GM23338 (cell line): ENCODE results near the gene C16orf87. TPM values are rescaled to one million over a fixed set of nuclear protein-coding genes. Genes with fewer than 3 reads are reported as not detected.
A peak's percentile ranks its signal among the peaks of the same experiment; 100 is the strongest.
"Not testable (repeated sequence)": the region's sequence is repeated elsewhere in the genome, so short reads cannot be mapped to it uniquely, and the experiment has no call there.

Experiments used
- ATAC-seq: fragments of 200-7000 bp; cut with Tn5 transposase; 3 replicates; pipeline ENCODE4 v1.9.1; 2020
- DNase-seq: peaks from one replicate; pipeline ENCODE4 v3.0.0-alpha.2; 2015; ENCODE audit warnings: low spot score
- H2AFZ ChIP-seq: fragments of 200-600 bp; sonication (generic); 2 replicates; pipeline ENCODE4 v1.8.0; 2016; ENCODE audit warnings: antibody characterized with exemption, mild to moderate bottlenecking, moderate library complexity
- H3F3A ChIP-seq: fragments of 200-600 bp; sonication (generic); replicated peaks from 2 replicates; pipeline ENCODE4 v1.8.0; 2017; ENCODE audit warnings: antibody characterized with exemption, mixed run types, low read depth
- H3K27ac ChIP-seq: fragments of 200-600 bp; sonication (generic); 2 replicates; pipeline ENCODE4 v1.6.1; 2016; ENCODE audit warnings: low read depth
- H3K27me3 ChIP-seq: fragments of 200-600 bp; sonication (generic); 2 replicates; pipeline ENCODE4 v1.8.0; 2016; ENCODE audit warnings: mild to moderate bottlenecking, mixed run types, moderate library complexity; ENCODE audit not compliant: insufficient read depth
- H3K36me3 ChIP-seq: fragments of 200-600 bp; sonication (generic); 2 replicates; pipeline ENCODE4 v1.8.0; 2016; ENCODE audit warnings: mild to moderate bottlenecking; ENCODE audit not compliant: insufficient read depth
- H3K4me1 ChIP-seq: fragments of 200-600 bp; sonication (generic); 2 replicates; pipeline ENCODE4 v1.8.0; 2016; ENCODE audit warnings: mild to moderate bottlenecking, moderate library complexity; ENCODE audit not compliant: insufficient read depth
- H3K4me2 ChIP-seq: fragments of 200-600 bp; sonication (generic); 2 replicates; pipeline ENCODE4 v1.7.1; 2017; ENCODE audit warnings: mixed run types
- H3K4me3 ChIP-seq: fragments of 200-600 bp; sonication (generic); 2 replicates; pipeline ENCODE4 v1.6.1; 2016; ENCODE audit warnings: mixed run types
- H3K79me2 ChIP-seq: fragments of 200-600 bp; sonication (generic); replicated peaks from 2 replicates; pipeline ENCODE4 v1.8.0; 2017; ENCODE audit warnings: mild to moderate bottlenecking; ENCODE audit not compliant: insufficient read depth
- H3K9me2 ChIP-seq: fragments of 200-600 bp; sonication (generic); 2 replicates; pipeline ENCODE4 v1.8.0; 2017; ENCODE audit not compliant: insufficient read depth
- H4K20me1 ChIP-seq: fragments of 200-600 bp; sonication (generic); replicated peaks from 2 replicates; pipeline ENCODE4 v1.8.0; 2017; ENCODE audit warnings: mild to moderate bottlenecking; ENCODE audit not compliant: insufficient read depth
- H3K27ac Mint-ChIP-seq: 2 replicates; pipeline ENCODE4 v1.8.0; 2020; ENCODE audit warnings: inconsistent platforms, mild to moderate bottlenecking, moderate library complexity, mixed read lengths
- H3K27me3 Mint-ChIP-seq: 3 replicates; pipeline ENCODE4 v1.8.0; 2022; ENCODE audit warnings: low read depth, mild to moderate bottlenecking, moderate library complexity, mixed read lengths, inconsistent platforms; ENCODE audit not compliant: insufficient read depth, poor library complexity
- H3K36me3 Mint-ChIP-seq: 3 replicates; pipeline ENCODE4 v1.8.0; 2021; ENCODE audit warnings: low read depth, mild to moderate bottlenecking, inconsistent platforms, moderate library complexity, mixed read lengths
- H3K4me1 Mint-ChIP-seq: 3 replicates; pipeline ENCODE4 v1.8.0; 2020; ENCODE audit warnings: mild to moderate bottlenecking, inconsistent platforms, mixed read lengths
- H3K4me3 Mint-ChIP-seq: 3 replicates; pipeline ENCODE4 v1.8.0; 2021; ENCODE audit warnings: moderate library complexity, mild to moderate bottlenecking, inconsistent platforms, mixed read lengths
- H3K9me3 Mint-ChIP-seq: 3 replicates; pipeline ENCODE4 v1.8.0; 2020; ENCODE audit warnings: moderate library complexity, mild to moderate bottlenecking, inconsistent platforms, mixed read lengths
- CTCF ChIP-seq, 2 experiments: fragments of 200-600 bp in 1 of 2; sonication (generic) in 1 of 2; conservative IDR thresholded peaks; 2 replicates each; pipeline versions ENCODE4 v1.5.1 to v1.6.1; 2016 to 2017; ENCODE audit warnings: antibody characterized with exemption in 2 of 2, low read depth in 2 of 2, mild to moderate bottlenecking in 2 of 2, moderate library complexity in 1 of 2
- ETS1 ChIP-seq: IDR thresholded peaks from 2 replicates; pipeline ENCODE4 v1.6.1; 2016; ENCODE audit warnings: antibody characterized with exemption
- JUNB ChIP-seq: IDR thresholded peaks from one replicate; pipeline ENCODE4 v1.6.1; 2016; ENCODE audit warnings: antibody characterized with exemption; ENCODE audit not compliant: unreplicated experiment
- NANOG ChIP-seq: IDR thresholded peaks from 2 replicates; pipeline ENCODE4 v1.6.1; 2016; ENCODE audit warnings: antibody characterized with exemption, borderline replicate concordance
- POLR2AphosphoS5 ChIP-seq: IDR thresholded peaks from 2 replicates; pipeline ENCODE4 v1.6.1; 2016; ENCODE audit warnings: antibody characterized with exemption, low read depth
- REST ChIP-seq: IDR thresholded peaks from one replicate; pipeline ENCODE4 v1.6.1; 2018; ENCODE audit warnings: antibody characterized with exemption; ENCODE audit not compliant: unreplicated experiment
- polyA plus RNA-seq: library from polyadenylated mRNA; unstranded; fragments of >200 nt; fragmentation: Nextera tagmentation; extraction: Ambion mirVana; gene quantifications from 2 replicates; pipeline ENCODE4 v1.2.1, GENCODE V29; 2016
- total RNA-seq: library from RNA; depleted of rRNA; stranded (reverse); fragments of >200 nt; shearing (Covaris generic); gene quantifications from 2 replicates; pipeline ENCODE4 v1.2.3, GENCODE V29; 2014

The C16orf87 gene
- total and polyA plus RNA-seq, 2 experiments from 2014 or later, result 23.4 to 46.0 TPM

- H3K9me3 Mint-ChIP-seq, H3K27ac ChIP-seq, H3K36me3 Mint-ChIP-seq, H3K4me2 ChIP-seq, H3F3A ChIP-seq, H3K27me3 ChIP-seq, H3K9me2 ChIP-seq, H4K20me1 ChIP-seq, H3K27me3 Mint-ChIP-seq, ATAC-seq, H3K4me3 ChIP-seq, DNase-seq, H3K79me2 ChIP-seq, H3K4me3 Mint-ChIP-seq, H3K27ac Mint-ChIP-seq, H3K36me3 ChIP-seq: not testable (repeated sequence)
- Histone ChIP-seq H3K4me1 (peaks cover 18% of the 10 kb centered on the region; the same call in 1 of the 2 replicates), H2AFZ (peak overlapping the region; percentile 47)
- H3K4me1 Mint-ChIP-seq, result peaks cover 14% of the 10 kb centered on the region
Observed at GRCh38 chr16:46868891-46869290, 37.9 kb upstream of the C16orf87 start.

GRCh38 chr16:46867486-46867885 is 36.5 kb upstream of the C16orf87 start:
- H3K4me1 ChIP-seq, result peaks cover 18% of the 10 kb centered on the region; the same call in 1 of the 2 replicates
- not testable (repeated sequence) for H4K20me1 ChIP-seq, H3K9me3 Mint-ChIP-seq, H3K36me3 ChIP-seq, H3K4me3 Mint-ChIP-seq, H3K36me3 Mint-ChIP-seq, H3K27ac ChIP-seq, H3K4me2 ChIP-seq, H3K27me3 ChIP-seq, H3F3A ChIP-seq, H2AFZ ChIP-seq, H3K27me3 Mint-ChIP-seq, H3K79me2 ChIP-seq, DNase-seq, H3K4me3 ChIP-seq, H3K27ac Mint-ChIP-seq, ATAC-seq, H3K9me2 ChIP-seq
- H3K4me1 Mint-ChIP-seq, result peaks cover 14% of the 10 kb centered on the region

GRCh38 chr16:46866286-46866685 is 35.3 kb upstream of the C16orf87 start:
- peaks cover 14% of the 10 kb centered on the region; the same call in 1 of the 3 replicates for H3K9me3 Mint-ChIP-seq
- no peak for TF ChIP-seq NANOG
- TF ChIP-seq CTCF (conservative IDR thresholded peaks at IDR 0.05; ENCODE audit: low read depth in 2 of 2), result no peak
- no peak for TF ChIP-seq REST
- no peak for TF ChIP-seq JUNB
- TF ChIP-seq POLR2AphosphoS5, result no peak
- no peak for TF ChIP-seq ETS1

More at GRCh38 chr16:46866286-46866685, 35.3 kb upstream of the C16orf87 start:
- DNase-seq (no peak), ATAC-seq (no peak)
- H3K27me3 ChIP-seq, result no peaks in the 10 kb centered on the region
- no peak overlapping the region for H3K4me3 ChIP-seq
- H3K36me3 ChIP-seq, result no peaks in the 10 kb centered on the region
- peaks cover 8% of the 10 kb centered on the region; the same call in 1 of the 2 replicates for H3K4me1 ChIP-seq
- Mint-ChIP-seq H3K4me3 (no peak overlapping the region), H3K4me1 (peaks cover 5% of the 10 kb centered on the region; the same call in 2 of the 3 replicates), H3K27me3 (peaks cover 3% of the 10 kb centered on the region), H3K27ac (no peak overlapping the region), H3K36me3 (peaks cover 3% of the 10 kb centered on the region; the same call in 1 of the 3 replicates)
- no peaks in the 10 kb centered on the region for H3K79me2 ChIP-seq
- no peaks in the 10 kb centered on the region for H4K20me1 ChIP-seq
- H3F3A ChIP-seq, result no peaks in the 10 kb centered on the region
- no peak overlapping the region for H3K4me2 ChIP-seq
- H3K27ac ChIP-seq, result no peak overlapping the region
- no peak overlapping the region for H2AFZ ChIP-seq
- H3K9me2 ChIP-seq, result peaks cover 7% of the 10 kb centered on the region; the same call in 1 of the 2 replicates
